Ovary (tissue), 9 donors: ENCODE results near the gene BNC2. TPM values are rescaled to one million over a fixed set of nuclear protein-coding genes. Genes with fewer than 3 reads are reported as not detected.
A peak's percentile ranks its signal among the peaks of the same experiment; 100 is the strongest.

Source experiments
- DNase-seq, 5 donors: peaks; one replicate each; pipeline ENCODE4 v3.0.0-alpha.2; 2019 to 2020
- H3K27ac ChIP-seq, 2 donors: fragments of 200-600 bp; one replicate each; pipeline versions ENCODE4 v1.5.1 to v1.8.0; 2019 to 2022
- H3K27me3 ChIP-seq: fragments of 200-600 bp; one replicate; pipeline ENCODE4 v1.8.0; 2022
- H3K36me3 ChIP-seq: fragments of 200-600 bp; sonication (generic); one replicate; pipeline ENCODE4 v1.5.1; 2019
- H3K4me1 ChIP-seq: one replicate; pipeline ENCODE4 v1.8.1; 2013; ENCODE audit warnings: mild to moderate bottlenecking, moderate library complexity; ENCODE audit not compliant: insufficient read depth
- H3K4me3 ChIP-seq: fragments of 200-600 bp; sonication (generic); one replicate; pipeline ENCODE4 v1.5.1; 2017
- H3K9me3 ChIP-seq, 2 donors: fragments of 200-600 bp in 1 of 2; sonication (generic) in 1 of 2; one replicate each; pipeline versions ENCODE4 v1.5.1 to v1.8.1; 2013 to 2019; ENCODE audit warnings: mild to moderate bottlenecking in 1 of 2, moderate library complexity in 1 of 2
- EP300 ChIP-seq: sonication (generic); formaldehyde crosslinking; IDR thresholded peaks from one replicate; pipeline ENCODE4 v1.6.1; 2017; ENCODE audit warnings: antibody characterized with exemption
- POLR2A ChIP-seq: fragments of 450-650 bp; IDR thresholded peaks from one replicate; pipeline ENCODE4 v1.6.1; 2017; ENCODE audit warnings: antibody characterized with exemption, mild to moderate bottlenecking, moderate library complexity
- WGBS, 3 donors: extraction: QIAGEN DNeasy Blood & Tissue Kit in 1 of 3; methylation state at CpG; one replicate each; pipeline versions ENCODE4 v1.1.5 to v1.1.7; 2013 to 2017; 5-methylcytosine and 5-hydroxymethylcytosine counted together
- intact Hi-C, 4 donors: fragments of 100-400 bp; cut with DNase I; formaldehyde crosslinking; loops; one replicate each; pipeline versions ENCODE4 v1.11.0 to v1.15.1; 2022 to 2023
- polyA plus RNA-seq, 2 donors: library from polyadenylated mRNA; stranded (reverse); fragments of 200-250 nt in 1 of 2; fragments of 350-450 nt in 1 of 2; fragmentation: Illumina TruSeq in 1 of 2; extraction: RNeasy Lipid Tissue Mini Kit (QIAGEN cat#74804) in 1 of 2; gene quantifications; one replicate each; pipeline ENCODE4 v1.2.3, GENCODE V29; 2013 to 2014
- total RNA-seq, 7 donors: library from RNA; depleted of rRNA in 2 of 7; stranded (reverse); fragments of >200 nt in 2 of 7; fragmentation: NEBNext Ultra II Directional in 3 of 7; extraction: Animal tissue kit (Norgen Biotek cat#: 25700) in 3 of 7; gene quantifications; one replicate each; pipeline versions ENCODE4 v1.1.0 to v1.2.4, GENCODE V29; 2016 to 2023
- TF ChIP-seq, protein P1 (sequence below), 3 donors: fragments of 450-650 bp in 2 of 3; fragments of 200-600 bp in 1 of 3; IDR thresholded peaks; one replicate each; pipeline versions ENCODE4 v1.5.1 to v1.8.0; 2016 to 2022; ENCODE audit warnings: antibody characterized with exemption in 3 of 3, mild to moderate bottlenecking in 1 of 3
- donor health status: DM: no; HTN: no; CAD: no; lungs with moderate emphysema.
- donor health status: DM: no; HTN: no; CAD: no.
- donor health status: Bipolar disorder and iron deficiency.
- donor health status: DM: yes; HTN: yes; CAD: no.
- donor health status: DM: no; HTN: no; CAD: no.
- donor health status: DM: yes; HTN: yes; CAD: no.

BNC2 gene
- total and polyA plus RNA-seq, 9 donors: 17.2 to 232 (median 197) TPM

- peak overlapping the region; percentile 53 for H3K4me3 ChIP-seq
- H3K27me3 ChIP-seq: no peaks in the 10 kb centered on the region
- DNase-seq: peak in 1 of 5 donors; percentile 45
- 18 to 29% (median 20%) methylated on average over 4 of the region's 4 CpGs for WGBS, 3 donors
- no peaks in the 10 kb centered on the region for H3K4me1 ChIP-seq
- TF ChIP-seq EP300 (no peak), POLR2A (peak; percentile 36)
- TF ChIP-seq, protein P1, sequence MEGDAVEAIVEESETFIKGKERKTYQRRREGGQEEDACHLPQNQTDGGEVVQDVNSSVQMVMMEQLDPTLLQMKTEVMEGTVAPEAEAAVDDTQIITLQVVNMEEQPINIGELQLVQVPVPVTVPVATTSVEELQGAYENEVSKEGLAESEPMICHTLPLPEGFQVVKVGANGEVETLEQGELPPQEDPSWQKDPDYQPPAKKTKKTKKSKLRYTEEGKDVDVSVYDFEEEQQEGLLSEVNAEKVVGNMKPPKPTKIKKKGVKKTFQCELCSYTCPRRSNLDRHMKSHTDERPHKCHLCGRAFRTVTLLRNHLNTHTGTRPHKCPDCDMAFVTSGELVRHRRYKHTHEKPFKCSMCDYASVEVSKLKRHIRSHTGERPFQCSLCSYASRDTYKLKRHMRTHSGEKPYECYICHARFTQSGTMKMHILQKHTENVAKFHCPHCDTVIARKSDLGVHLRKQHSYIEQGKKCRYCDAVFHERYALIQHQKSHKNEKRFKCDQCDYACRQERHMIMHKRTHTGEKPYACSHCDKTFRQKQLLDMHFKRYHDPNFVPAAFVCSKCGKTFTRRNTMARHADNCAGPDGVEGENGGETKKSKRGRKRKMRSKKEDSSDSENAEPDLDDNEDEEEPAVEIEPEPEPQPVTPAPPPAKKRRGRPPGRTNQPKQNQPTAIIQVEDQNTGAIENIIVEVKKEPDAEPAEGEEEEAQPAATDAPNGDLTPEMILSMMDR (IDR thresholded peaks at IDR 0.05): no peak
- H3K36me3 ChIP-seq: no peaks in the 10 kb centered on the region
- intact Hi-C loops: loop anchor here in 2 of 4 donors (5.0 to 10.0 kb wide), 5 partner anchors 143 to 535 kb away; partner anchors contain the start of gene BNC2 (in 1 of the 2)
- no peaks in the 10 kb centered on the region for H3K9me3 ChIP-seq
- peak overlapping the region; percentile 49 to 94 for H3K27ac ChIP-seq
Observed at GRCh38 chr9:16729651-16730050, 140.8 kb downstream of the BNC2 start.

- Histone ChIP-seq H3K9me3 (no peaks in the 10 kb centered on the region), H3K4me3 (peak overlapping the region; percentile 53), H3K4me1 (no peaks in the 10 kb centered on the region), H3K36me3 (no peaks in the 10 kb centered on the region), H3K27me3 (no peaks in the 10 kb centered on the region), H3K27ac (peak overlapping the region; percentile 16 to 94)
- 6 to 22% (median 20%) methylated on average over 3 of the region's 3 CpGs for WGBS, 3 donors
- no peak for TF ChIP-seq POLR2A
- no peak for TF ChIP-seq EP300
- TF ChIP-seq, protein P1 (IDR thresholded peaks at IDR 0.05): no peak
- intact Hi-C loops: loop anchor here in 2 of 4 donors (5.0 to 10.0 kb wide), 5 partner anchors 144 to 533 kb away; partner anchors contain the start of gene BNC2 (in 1 of the 2)
- DNase-seq: peak in 1 of 5 donors; percentile 39
Observed at GRCh38 chr9:16728137-16728508, 142.3 kb downstream of the BNC2 start.

- WGBS, 3 donors: 3 to 8% (median 6%) methylated on average over 7 of the region's 7 CpGs
- Histone ChIP-seq H3K9me3 (no peaks in the 10 kb centered on the region), H3K4me3 (peak overlapping the region; percentile 53), H3K27me3 (no peaks in the 10 kb centered on the region), H3K4me1 (no peaks in the 10 kb centered on the region), H3K27ac (peak overlapping the region; percentile 83 to 94), H3K36me3 (no peaks in the 10 kb centered on the region)
- intact Hi-C loops: loop anchor here in 3 of 4 donors (2.0 to 10.0 kb wide), 6 partner anchors 143 to 533 kb away; partner anchors contain the start of gene BNC2 (in 3 of the 3)
- no peak for DNase-seq
- TF ChIP-seq, protein P1 (IDR thresholded peaks at IDR 0.05): no peak
- TF ChIP-seq EP300: no peak
- no peak for TF ChIP-seq POLR2A
Observed at GRCh38 chr9:16727452-16728136, 142.9 kb downstream of the BNC2 start.

GRCh38 chr9:16726718-16727451, 143.6 kb downstream of the BNC2 start:
- H3K4me1 ChIP-seq: no peaks in the 10 kb centered on the region
- intact Hi-C loops: loop anchor here in 3 of 4 donors (2.0 to 10.0 kb wide), 6 partner anchors 144 to 532 kb away; partner anchors contain the start of gene BNC2 (in 3 of the 3)
- H3K4me3 ChIP-seq: peak overlapping the region; percentile 53
- H3K27me3 ChIP-seq: no peaks in the 10 kb centered on the region
- DNase-seq: peak; percentile 83 to 91 (median 89)
- no peaks in the 10 kb centered on the region for H3K36me3 ChIP-seq
- H3K9me3 ChIP-seq: no peaks in the 10 kb centered on the region
- WGBS, 3 donors: 0 to 2% (median 1%) methylated on average over 46 to 60 of the region's 60 CpGs
- H3K27ac ChIP-seq: peak overlapping the region; percentile 83 to 94
- TF ChIP-seq POLR2A (peak; percentile 70), EP300 (peak; percentile 17)
- TF ChIP-seq, protein P1 (IDR thresholded peaks at IDR 0.05): no peak
